GM21737 (cell line): ENCODE measurements around the gene PRKAR2A.
"Not testable (repeated sequence)": the region's sequence is repeated elsewhere in the genome, so short reads cannot be mapped to it uniquely, and the experiment has no call there.

Experiments
- ATAC-seq: cut with Tn5 transposase; IDR thresholded peaks from one replicate; pipeline ENCODE4 v1.9.1; 2021; ENCODE audit warnings: mild to moderate bottlenecking, moderate library complexity; ENCODE audit not compliant: unreplicated experiment

Gene PRKAR2A

GRCh38 chr3:48837163-48837562, 10.5 kb downstream of the PRKAR2A start:
- ATAC-seq: no peak

- no peak for ATAC-seq
Observed at GRCh38 chr3:48835650-48836366, 11.9 kb downstream of the PRKAR2A start.

DNA sequence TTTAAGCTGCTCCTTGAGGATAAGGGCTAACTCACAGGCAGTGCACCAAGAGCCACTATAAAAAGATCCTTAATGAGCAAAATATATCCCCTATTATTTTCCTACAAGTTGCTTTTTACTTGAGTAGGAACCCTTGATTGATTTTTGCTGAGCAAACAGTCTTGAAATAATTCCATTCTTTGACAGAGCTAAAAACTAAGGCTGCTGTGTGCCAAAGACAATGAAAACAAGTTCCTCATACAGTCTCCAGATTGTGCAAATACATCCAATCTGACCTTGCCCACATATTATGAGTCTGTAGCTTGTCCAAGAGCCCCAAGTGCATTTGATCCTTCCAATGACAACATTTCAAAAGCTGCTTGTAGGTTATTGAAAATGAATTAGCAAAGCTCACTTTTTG, 15.0 kb downstream of the PRKAR2A start:
- no peak for ATAC-seq

DNA sequence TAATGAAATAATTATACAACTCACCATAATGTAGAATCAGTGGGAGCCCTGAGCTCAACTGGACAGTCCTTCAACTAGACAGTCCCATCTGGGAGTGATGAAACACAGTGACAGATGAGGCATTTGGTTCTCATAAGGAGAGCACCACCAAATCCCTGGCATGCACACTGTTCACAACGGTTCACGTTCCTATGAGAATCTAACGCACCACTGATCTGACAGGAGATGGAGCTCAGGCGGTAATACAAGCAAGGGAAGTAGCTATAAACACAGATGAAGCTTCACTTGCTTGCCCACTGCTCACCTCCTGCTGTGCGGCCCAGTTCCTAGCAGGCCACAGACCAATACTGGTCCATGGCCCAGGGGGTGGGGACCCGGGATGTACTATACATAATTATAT, 17.0 kb downstream of the PRKAR2A start:
- ATAC-seq: no peak

GRCh38 chr3:48829525-48829924, 18.1 kb downstream of the PRKAR2A start:
- not testable (repeated sequence) for ATAC-seq

- ATAC-seq: not testable (repeated sequence)
Observed at GRCh38 chr3:48827874-48828273, 19.8 kb downstream of the PRKAR2A start.

- ATAC-seq: no peak
Observed at GRCh38 chr3:48826451-48826850, 21.2 kb downstream of the PRKAR2A start.

GRCh38 chr3:48820612-48821324, 26.9 kb downstream of the PRKAR2A start:
- no peak for ATAC-seq

- no peak for ATAC-seq
Observed at GRCh38 chr3:48819234-48820221, 28.1 kb downstream of the PRKAR2A start.

DNA sequence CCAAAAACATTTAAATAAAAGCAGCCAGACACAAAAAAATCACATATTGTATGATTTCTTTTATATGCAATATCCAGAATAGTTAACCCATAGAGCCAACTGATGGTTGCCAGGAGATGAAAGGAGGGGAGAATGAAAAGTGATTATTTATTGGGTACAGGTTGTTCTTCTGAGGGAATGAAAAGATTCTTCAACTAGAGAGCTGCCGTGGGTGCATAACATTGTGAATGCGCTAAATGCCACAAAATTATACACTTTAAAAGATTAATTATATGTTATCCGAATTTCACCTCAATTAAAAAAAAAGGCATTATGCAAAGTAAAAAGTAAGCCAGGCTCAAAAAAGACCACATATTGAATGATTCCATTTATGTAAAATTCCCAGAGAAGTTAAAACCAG, 36.1 kb downstream of the PRKAR2A start:
- ATAC-seq: no peak

- no peak for ATAC-seq
Observed at GRCh38 chr3:48804930-48805329, 42.7 kb downstream of the PRKAR2A start.

DNA sequence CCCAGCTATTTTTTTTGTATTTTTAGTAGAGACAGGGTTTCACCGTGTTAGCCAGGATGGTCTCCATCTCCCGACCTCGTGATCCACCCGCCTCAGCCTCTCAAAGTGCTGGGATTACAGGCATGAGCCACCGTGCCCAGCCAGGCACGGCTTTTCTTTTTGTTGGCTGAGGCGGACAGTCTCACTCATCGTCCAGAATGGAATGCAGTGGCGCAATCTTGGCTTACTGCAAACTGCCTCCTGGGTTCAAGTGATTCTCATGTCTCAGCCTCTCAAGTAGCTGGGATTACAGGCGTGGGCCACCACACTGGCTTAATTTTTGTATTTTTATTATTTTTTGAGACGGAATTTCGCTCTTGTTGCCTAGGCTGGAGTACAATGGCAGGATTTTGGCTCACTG, 46.8 kb downstream of the PRKAR2A start:
- not testable (repeated sequence) for ATAC-seq

- no peak for ATAC-seq
Observed at GRCh38 chr3:48798998-48799397, 48.7 kb downstream of the PRKAR2A start.

DNA sequence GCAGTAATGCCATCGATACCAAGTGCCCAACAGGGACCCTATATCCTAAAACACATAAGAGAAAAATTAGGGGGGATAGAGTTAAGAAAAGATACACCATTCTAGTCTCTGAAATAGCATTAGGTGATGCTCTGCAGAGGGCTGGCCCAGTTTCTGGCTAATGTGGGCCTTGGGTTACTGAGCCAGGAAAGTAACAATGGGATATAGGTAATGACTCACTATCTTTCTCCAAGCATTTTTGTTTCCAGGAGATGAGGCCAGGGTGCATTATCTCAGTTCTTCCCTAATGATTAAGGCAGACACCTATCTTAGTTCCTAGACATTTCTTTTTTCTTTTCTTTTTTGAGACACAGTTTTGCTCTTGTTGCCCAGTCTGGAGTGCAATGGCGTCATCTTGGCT, 50.0 kb downstream of the PRKAR2A start:
- ATAC-seq: no peak

- no peak for ATAC-seq
Observed at GRCh38 chr3:48795997-48796732, 51.5 kb downstream of the PRKAR2A start.

GRCh38 chr3:48793484-48793883, 54.2 kb downstream of the PRKAR2A start:
- not testable (repeated sequence) for ATAC-seq

DNA sequence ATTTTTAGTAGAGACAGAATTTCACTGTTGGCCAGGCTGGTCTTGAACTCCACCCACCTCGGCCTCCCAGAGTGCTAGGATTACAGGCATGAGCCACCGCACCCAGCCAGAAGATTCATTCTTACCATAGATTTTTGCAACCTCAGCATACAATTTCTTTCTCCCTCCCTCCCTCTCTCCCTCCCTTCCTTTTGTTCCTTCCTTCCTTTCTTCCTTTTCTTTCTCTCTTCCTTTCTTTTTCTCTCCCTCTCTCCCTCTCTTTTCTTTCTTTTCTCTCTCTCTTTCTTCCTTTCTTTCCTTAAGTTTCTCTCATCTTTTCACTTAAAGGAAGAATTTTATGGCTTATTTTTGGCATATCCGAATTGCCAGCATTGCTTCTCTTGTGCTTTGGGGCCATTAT, 58.0 kb downstream of the PRKAR2A start:
- no peak for ATAC-seq

- ATAC-seq: no peak
Observed at GRCh38 chr3:48788544-48789162, 59.0 kb downstream of the PRKAR2A start.

DNA sequence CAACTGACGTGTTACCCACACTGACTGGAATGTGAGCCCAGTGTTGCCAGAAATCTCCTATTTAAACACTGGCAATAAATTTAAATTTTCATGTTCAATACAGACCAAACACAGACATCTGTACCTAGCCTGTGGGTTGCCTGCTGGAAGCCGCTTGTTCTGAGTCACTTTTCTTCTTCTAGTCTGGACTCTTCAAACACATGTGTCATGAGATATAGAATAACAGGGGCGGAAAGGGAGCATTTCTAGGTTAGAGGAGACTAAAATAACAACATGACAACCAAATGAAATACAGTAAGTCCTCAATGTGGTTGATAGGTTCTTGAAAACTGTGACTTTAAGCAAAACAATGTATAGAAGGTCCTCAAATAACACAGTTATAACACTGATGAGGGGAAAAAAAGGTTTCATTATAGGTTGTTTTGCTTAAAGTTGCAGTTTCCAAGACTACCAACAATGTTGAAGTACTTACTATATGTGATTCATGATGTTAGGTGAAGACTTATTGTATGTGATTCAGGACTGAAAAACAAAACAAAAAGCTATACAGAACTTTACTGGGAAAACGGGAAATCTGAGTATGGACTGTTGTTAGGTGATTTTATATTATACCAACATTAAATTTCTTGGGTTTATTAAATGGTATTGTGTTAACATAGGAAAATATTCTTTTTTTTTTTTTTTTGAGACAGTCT, 63.1 kb downstream of the PRKAR2A start:
- no peak for ATAC-seq

DNA sequence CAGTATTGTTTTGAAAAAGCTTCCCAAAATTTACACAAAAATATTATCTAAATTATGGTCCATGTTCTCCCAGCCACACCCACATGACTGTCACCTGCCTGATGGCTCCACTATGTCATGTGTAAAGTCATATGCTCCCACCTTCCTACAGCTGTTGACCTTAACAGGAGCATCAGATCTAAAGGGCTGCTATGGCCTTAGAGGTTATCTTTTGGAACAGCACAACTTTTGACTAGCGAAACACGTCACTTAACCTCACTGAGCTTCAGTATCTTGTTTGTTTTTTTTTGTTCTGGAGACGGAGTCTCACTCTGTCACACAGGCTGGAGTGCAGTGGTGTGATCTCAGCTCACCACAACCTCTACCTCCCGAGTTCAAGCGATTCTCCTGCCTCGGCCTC, 64.4 kb downstream of the PRKAR2A start:
- no peak for ATAC-seq
